HG02840 (cell line): ENCODE results near the gene PRKCB.
"Not testable (repeated sequence)": the region's sequence is repeated elsewhere in the genome, so short reads cannot be mapped to it uniquely, and the experiment has no call there.

Source experiments
- ATAC-seq: cut with Tn5 transposase; IDR thresholded peaks from one replicate; pipeline ENCODE4 v1.9.1; 2021; ENCODE audit warnings: mild to moderate bottlenecking, moderate library complexity, moderate number of reproducible peaks; ENCODE audit not compliant: unreplicated experiment, low FRiP score

Gene PRKCB

GRCh38 chr16:24145927-24146326, 310.1 kb downstream of the PRKCB start:
- no peak for ATAC-seq

DNA sequence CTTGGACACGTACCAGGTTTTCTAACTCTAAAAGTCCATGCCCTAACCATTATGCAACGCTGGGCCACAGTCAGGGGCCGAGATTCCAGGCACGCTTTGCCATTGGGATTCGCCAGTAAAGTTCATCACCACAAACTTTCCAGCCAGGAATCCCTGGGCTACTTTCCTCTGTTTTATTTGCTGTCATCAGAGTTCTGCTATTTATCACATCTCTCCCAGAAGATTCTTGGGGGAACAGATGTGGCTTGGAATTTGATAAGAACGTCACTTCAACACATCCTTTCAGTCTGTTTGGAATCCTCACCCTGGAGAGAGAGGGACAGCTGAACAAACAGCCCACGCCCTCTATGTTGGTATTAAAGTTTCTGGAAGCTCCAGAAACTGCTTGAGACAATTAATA, 310.7 kb downstream of the PRKCB start:
- no peak for ATAC-seq

DNA sequence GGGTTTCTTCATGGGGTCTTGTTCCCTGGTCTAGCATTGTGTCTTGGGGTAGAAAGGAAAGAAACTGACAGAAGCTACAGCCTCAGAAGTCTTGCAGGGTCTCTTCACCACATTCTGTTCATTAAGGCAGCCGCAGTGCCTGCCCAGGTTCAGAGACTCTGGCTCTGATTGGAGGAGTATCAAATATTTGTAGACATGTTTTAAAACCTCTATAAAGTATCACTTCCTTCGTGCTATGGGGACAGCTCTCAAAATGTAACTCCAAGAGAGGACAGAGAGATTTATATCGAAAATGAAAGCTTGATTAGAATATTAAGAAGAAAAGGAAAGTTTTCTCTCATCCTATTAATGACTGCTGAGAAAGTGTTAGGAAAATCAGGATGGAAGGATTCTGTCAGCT, 313.3 kb downstream of the PRKCB start:
- ATAC-seq: no peak

GRCh38 chr16:24150282-24150681, 314.5 kb downstream of the PRKCB start:
- ATAC-seq: no peak

DNA sequence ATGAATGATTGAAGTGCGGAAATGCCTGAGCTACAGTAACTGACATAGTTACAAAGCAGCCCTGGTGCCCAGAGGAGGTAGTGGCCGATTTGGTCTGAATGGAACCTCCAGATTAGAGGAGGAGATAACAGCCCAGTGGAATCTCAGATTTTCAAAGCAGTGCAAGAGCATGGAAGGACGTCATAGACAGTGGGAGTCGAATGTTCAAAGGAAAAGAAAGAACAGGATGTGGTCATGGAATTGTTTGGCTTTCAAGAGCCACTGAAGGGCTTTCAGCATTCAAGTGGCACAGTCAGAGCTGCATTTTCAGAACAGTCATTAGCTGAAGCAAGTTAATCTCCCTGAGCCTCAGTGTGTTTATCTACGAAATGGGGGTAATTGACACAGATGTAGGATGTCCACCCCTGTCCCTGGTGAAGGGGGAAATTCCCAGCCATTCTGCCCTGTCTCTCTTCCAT, 315.7 kb downstream of the PRKCB start:
- ATAC-seq: no peak

- ATAC-seq: not testable (repeated sequence)
Observed at GRCh38 chr16:24152048-24152447, 316.3 kb downstream of the PRKCB start.

DNA sequence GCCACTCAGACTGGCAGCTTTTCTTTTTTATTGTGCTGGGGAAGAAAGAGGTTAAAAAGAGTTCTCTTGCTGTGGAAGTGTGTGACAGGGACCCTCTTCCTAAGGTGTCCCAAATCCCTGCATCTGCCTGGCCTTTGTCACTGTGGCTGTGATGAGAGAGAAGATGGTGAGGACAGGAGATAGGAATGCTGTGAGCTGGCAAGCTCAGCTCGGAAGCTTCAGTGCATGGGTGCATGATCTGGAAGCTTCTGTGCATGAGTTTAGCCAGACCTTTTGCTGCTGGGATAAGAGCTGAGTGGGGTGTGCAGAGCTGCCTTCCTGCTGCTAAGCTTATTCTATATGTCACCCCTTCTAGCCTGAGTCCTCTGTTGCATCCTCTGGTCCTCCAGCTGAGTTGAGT, 317.0 kb downstream of the PRKCB start:
- no peak for ATAC-seq

DNA sequence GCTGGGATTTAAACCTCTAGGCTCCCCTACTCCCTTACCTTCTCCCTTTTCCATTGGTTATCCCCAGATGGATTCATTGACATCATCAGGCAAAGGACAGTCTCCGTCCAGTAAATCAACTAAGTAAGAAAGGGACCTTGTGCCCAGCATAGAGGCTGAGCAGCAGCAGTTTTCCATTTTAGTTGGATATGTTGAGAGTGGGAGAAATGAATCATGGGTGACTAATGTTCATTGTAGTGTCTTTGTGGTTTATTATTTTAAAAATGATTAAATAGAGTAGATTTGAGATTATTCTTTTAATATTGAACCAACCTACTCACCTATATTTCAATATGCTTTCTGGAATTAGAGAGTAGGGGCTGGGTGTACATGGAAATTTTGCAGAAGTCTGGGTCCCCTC, 321.0 kb downstream of the PRKCB start:
- no peak for ATAC-seq

DNA sequence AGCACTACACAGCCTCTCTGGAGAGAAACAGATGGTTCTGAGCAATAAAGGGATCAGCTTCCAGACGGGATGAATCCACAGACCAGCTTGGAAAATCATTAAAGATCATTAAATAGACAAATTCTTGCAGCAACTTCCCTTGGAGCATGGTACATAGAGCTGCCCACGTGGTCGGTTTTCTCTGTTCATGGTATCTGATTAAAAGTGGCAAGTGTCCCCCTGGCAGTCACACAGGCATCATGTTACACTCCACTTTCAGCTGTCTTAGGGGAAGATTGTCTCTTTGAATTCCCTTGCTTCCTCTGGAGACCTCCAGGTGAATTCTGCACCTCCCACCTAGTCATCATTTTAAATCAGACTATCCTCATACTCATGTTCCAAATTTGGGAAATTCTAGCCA, 328.2 kb downstream of the PRKCB start:
- ATAC-seq: no peak

- no peak for ATAC-seq
Observed at GRCh38 chr16:24164416-24164815, 328.6 kb downstream of the PRKCB start.

- no peak for ATAC-seq
Observed at GRCh38 chr16:24165273-24165672, 329.5 kb downstream of the PRKCB start.

- ATAC-seq: no peak
Observed at GRCh38 chr16:24166661-24167528, 331.1 kb downstream of the PRKCB start.

DNA sequence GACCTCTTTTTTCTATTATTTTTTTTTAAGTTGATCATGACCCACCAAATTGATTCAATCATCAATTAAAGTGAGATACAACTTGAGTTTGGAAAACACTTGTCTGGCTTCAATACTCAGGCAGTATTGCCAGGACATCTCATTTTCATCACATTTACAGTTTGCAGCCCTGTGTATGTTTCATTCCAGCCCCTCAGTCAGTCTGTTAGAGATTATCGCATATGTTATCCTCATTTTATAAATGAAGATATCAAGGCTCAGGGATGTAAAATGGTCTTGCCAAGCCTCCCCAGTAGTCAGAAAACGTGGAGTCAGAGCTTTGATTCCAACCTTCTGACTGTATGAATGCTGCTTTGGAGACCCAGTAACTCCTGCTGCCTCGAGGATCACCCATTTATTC, 333.1 kb downstream of the PRKCB start:
- no peak for ATAC-seq

DNA sequence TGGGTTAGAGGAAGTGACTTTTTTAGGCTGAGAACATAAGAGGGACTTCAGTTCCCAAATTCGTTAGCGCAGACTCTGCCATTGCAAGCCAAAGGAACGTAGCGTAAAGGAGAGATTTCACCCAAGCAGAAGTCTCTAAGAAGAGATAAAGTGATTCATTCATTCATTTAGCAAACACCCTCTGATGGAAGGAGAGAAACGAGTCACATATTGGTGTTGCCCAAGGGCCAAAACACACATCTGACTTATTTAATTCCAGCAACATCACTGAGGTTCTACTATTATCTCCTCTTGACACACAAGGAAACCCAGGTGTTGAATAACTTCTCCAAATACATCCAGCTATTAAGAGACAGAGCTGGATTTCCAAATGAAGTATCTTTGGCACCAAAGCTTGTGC, 334.6 kb downstream of the PRKCB start:
- no peak for ATAC-seq

- no peak for ATAC-seq
Observed at GRCh38 chr16:24174504-24174903, 338.7 kb downstream of the PRKCB start.

- no peak for ATAC-seq
Observed at GRCh38 chr16:24174957-24175356, 339.2 kb downstream of the PRKCB start.

GRCh38 chr16:24178496-24178895, 342.7 kb downstream of the PRKCB start:
- no peak for ATAC-seq

GRCh38 chr16:24180451-24180850, 344.7 kb downstream of the PRKCB start:
- no peak for ATAC-seq

GRCh38 chr16:24188021-24188542, 352.3 kb downstream of the PRKCB start:
- no peak for ATAC-seq

GRCh38 chr16:24188751-24189318, 353.1 kb downstream of the PRKCB start:
- ATAC-seq: no peak

GRCh38 chr16:24189941-24190340, 354.2 kb downstream of the PRKCB start:
- ATAC-seq: no peak

- ATAC-seq: no peak
Observed at GRCh38 chr16:24191876-24192402, 356.2 kb downstream of the PRKCB start.
